RPMI7951 (cell line): ENCODE results near the gene MED13L. TPM values are rescaled to one million over a fixed set of nuclear protein-coding genes. Genes with fewer than 3 reads are reported as not detected.
A peak's percentile ranks its signal among the peaks of the same experiment; 100 is the strongest.

Experiments used
- DNase-seq: peaks from one replicate; pipeline ENCODE4 v3.0.0-alpha.2; 2012; ENCODE audit warnings: low read depth
- total RNA-seq: library from RNA; depleted of rRNA; stranded (reverse); fragments of >200 nt; shearing (Covaris generic); gene quantifications from 2 replicates; pipeline ENCODE4 v1.2.3, GENCODE V29; 2014

The MED13L gene
- total RNA-seq, 1 experiment from 2014 or later = 29.7 TPM

DNA sequence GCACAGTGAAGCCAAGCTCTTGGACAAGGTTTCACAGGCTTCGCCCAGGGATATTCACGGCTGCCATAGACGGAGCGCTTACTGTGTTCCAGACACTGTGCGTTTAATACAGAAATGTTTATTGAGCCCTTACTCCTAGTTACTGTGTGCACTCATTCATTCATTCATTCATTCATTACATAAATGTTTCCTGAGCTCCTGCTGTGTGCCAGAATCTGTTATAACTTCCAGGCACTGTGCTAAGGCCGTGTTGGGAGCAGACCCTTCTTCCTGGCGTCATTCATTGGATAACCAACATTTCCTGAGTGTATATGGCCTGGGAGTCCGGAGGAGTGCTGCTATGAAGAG, 760 bp upstream of the MED13L start:
- DNase-seq = no peak

DNA sequence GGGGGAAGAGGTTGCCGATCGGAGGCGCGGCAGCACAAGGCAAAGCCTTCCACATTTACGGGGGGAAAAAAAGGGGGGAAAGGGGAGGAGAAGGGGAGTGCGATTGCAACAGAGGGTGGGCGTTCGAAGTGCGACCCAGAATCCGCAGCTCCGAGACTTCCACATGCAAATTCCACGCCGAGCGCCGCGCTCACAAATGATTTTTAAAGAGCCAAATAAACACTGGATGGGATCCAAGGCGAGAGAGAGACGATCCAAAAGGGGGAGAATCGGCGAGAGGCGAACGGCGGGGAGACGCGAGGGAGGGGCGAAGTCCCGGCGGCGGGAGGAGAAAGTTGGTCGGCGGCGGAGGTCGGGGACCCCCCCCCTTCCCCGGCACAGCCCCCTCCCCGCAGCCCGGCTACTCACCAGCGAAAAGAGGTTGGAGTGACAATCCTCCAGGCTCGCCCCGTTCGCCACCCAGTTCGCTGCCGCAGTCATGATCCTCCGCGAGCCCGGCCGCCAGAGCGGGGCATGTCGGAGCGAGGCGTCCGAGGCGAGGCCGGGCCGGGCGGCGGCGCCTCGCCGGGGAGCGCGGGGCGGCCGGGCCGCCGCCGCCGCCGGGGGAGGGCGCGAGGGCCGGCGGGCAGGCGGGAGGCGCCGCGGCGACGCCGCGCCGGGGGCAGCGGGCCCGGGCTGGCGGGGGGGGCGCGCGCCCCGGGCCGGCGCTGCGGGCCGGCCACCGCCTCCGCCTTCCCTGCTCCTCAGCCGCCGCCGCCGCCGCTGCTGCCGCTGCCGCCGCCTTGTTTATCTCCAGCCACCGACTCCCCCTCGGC, 634 bp downstream of the MED13L start:
- peak; percentile 63 for DNase-seq

DNA sequence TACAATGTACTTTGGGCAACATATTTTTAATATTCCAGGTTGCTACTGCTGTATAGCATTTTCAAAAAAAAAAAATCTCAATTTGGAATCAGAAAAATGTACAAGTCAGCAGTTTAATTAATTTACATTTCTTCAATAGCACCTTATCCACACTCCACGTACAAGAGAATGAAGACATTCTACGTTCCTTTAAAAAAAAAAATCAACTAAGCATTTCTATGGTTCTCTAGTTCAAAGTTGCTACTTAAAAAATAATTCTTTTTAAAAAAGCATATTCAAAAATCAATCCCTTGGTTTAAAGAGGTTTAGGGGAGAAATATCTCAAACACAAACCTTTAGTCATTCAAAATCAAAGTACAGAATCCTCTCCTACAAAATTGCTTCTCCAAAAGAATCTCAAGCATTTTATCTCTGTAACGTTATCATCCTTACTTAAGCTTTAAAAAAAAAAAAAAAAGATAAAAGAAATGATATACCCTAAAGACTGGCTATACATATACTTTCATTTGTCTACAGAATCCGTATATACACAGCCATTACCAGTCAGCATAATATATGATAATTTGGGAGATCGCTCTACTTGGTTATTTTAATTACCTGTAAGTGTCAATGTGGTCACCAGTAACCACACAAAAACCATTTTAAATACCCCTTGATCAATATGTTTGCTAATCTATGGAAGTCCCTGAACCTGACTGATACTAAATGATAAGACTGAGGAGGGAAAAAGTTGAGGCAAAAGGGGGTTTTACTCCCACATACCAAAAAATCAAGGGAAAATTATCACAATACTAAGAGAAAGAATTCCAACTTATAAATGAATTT, 2.7 kb downstream of the MED13L start:
- no peak for DNase-seq

DNA sequence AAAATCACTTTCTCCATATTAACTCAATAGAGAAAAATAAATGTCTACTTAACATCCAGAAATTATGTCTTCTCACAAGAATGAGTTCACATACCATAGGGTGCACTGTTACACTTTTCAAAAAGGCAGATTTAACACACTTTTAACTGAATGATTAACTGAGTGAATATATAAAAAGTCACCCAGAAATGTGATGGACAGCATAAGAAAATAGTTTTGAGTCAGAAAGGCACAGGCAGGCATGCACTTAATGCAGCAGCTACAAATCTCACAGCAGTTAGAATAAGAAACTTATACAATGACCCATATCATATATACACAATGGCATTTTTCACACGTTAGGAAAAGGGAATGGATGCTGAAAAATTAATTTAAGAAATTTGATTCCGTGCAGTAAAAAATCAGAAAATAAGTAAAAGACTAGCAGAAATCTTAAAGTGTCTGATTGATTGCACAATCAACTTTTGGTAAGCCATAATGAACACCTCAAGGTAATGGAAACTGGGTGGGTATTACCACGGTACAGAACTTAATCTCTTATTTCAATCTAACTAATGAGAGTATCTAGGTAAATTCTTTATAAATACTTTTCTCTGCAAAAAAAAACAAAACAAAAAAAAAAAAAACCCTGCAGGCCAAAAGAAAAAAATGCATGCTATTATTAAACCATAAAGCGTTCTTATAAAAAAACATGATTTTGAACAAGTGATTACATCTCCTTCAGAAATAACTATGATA, 3.5 kb downstream of the MED13L start:
- DNase-seq = no peak

DNA sequence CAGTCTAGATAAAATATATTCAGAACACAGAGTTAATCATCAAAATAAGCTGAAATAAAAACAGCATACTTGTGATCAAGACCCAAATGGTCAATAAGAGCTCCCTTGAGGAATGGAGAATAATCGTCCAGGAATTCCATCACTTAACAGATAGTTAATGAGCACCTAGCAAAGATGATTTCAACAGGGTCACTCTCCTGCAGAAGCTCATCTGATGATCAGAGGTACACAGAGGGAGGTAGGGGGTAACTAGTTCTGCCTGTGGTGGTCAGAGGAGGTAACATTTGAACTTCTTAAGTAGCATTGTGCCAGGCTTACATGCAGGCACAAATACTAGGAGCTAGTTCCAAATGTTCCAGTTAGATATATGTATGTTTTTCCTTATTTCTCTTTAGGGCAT, 9.5 kb downstream of the MED13L start:
- DNase-seq = no peak

DNA sequence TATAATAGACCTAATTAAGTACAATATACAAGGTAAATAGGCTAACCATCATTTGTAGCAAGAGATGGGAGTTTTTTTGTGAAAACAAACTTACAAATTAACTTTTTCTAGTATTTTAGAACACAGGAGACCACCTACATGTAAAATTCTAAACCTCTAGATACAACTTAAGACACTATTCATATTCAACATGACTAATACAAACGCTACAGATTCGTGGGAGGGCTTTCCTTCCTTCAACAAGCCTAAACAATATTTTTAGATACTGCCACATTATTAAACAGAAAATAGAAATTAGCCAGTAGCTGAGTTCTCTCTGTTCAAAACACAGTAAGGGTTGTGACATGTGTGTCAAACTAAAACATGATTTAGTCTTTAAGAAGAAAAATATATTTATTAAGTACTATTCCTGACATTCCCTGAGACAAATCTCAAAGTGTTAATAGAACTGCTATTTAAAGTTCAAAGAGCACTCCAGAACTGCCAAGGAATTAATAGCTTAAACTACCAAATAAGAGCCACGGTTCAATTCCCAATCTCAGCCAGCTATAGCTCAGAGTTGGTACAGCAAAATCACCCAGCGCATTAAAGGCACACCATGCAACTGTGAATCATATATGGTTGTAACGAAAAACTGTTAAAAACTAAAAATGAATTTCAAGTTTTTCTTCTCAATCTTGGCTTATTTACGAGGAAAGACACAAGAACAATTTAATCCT, 10.7 kb downstream of the MED13L start:
- no peak for DNase-seq

DNA sequence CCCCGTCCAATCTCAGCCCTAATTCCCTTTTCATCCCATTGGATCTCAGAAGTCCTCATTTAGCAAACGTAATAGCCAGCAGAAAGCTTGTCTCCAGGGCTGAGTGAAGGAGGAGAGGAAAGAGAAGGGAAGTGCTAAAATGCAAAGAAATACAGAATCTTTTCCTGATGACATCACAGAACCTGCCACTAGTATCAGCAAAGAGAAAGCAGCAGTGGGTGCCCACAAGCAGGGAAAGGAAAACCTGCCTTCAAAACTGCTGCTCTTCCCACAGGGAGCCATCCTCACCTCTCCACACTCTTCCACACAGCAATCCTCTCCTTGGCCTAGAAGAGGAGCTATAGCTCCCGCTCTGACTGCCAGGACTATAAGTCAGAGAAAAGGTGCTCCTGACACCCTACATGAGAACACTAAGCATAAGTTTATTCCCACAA, 11.3 kb downstream of the MED13L start:
- no peak for DNase-seq

DNA sequence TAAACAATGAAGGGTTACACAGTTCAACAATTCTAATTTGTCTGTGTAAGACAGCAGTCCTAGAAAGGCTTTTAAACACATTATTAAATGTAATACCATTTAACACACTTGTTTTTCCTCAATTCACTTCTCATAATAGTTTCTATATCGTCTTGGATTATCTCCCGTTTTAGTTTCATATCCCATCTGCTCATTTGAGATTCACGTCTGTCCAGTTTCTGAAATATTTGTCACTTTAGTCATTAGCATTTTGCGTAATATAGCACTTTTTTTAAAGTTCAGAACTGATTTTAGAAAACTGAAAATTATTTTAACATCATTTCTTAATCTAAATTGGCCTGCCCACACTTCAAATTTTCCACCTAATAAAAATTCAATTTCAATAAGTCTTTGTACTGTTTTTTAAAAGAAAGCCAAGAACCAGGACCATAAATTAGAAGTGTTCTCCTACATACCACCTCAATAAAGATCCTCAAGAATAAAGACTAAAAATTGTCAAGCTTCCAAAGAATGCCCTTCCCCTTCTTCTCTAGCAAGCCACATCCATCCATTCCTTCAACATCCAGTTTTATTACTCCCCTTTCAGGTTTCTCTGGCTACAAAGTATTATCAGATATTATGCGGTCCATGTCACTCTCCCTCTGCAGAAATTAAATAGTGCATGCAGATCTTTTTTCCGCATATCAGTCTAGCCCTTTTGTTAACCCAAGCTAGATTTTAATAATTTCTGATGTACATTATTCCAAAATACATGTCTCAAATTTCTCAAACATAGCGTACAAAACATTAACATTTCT, 11.9 kb downstream of the MED13L start:
- DNase-seq = no peak

DNA sequence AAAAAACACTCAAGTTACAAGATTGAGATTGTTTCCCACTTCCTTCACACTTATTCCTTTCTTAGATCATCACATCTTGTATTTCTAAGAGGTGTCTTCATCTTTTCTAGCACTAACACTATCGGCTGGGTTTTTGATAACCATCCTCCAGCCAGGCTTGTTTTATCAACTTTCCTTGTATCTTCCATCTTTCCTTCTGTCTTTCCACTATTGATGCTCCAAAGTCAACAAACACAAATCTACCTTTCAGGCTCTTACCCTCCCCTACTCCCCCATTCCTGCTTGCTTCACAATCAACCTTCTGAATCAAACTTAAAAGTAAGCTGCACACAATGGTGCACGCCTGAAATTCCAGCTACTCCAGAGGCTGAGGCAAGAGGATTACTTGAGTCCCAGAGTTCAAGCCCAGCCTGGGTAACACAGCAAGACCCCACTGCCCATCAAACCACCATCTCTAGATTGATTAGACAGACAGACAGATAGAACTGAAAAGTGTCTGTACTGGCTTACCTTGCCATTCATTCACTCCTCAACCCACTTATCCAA, 12.9 kb downstream of the MED13L start:
- DNase-seq = no peak

DNA sequence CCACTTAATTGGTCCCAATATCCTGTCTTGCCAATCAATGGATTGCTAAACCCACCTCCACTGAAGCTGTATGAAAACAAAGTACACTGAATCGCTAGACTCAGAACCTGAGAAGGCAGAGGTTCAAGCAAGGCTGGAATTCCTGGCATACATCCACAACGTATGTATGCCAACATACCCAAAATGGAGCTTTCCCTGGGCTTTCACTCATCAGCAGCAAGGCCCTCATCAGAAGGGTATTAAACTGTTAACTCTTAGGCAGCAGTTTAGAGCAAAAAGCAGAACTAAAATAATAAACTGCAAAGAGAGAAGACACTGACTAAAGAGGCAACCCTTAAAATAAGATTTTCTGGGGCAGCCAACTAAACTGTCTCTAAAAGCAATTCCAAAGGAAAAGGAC, 13.6 kb downstream of the MED13L start:
- no peak for DNase-seq

DNA sequence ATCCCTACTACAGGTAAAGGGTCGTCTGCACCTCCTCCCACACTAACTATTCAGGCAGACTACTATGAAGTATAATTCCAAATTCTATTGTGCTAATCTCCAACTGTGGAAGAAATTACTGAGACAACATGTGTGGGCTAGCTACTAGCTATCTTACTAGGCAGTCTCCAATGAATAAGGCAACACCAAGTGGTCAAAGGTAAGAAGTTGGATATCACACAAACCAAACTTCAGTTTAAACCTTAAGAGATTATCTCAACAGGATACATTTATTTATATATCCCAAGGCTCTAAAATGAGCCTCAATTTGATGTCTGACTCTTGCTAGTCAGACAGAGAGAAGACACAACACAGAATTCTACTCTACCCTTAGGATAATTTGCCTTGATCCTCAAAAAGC, 14.1 kb downstream of the MED13L start:
- DNase-seq = no peak

DNA sequence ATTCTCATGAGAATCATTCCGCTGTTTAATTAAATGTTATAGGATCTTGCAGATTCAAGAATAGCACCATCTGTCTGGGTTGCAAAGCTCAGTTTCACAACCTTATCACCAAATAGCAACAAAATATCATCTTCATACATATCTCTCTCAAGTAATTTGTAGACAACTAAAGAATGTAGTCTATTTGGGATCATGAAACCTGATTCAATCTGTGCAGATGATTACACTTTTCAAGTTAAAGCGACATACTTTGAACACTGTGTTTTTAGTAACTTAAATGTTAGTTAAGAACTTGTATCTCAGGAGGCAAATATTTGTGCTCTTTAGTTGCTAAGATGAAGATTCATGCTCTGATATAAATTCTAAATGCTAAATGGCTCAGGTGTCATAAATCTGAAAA, 14.8 kb downstream of the MED13L start:
- DNase-seq = no peak

DNA sequence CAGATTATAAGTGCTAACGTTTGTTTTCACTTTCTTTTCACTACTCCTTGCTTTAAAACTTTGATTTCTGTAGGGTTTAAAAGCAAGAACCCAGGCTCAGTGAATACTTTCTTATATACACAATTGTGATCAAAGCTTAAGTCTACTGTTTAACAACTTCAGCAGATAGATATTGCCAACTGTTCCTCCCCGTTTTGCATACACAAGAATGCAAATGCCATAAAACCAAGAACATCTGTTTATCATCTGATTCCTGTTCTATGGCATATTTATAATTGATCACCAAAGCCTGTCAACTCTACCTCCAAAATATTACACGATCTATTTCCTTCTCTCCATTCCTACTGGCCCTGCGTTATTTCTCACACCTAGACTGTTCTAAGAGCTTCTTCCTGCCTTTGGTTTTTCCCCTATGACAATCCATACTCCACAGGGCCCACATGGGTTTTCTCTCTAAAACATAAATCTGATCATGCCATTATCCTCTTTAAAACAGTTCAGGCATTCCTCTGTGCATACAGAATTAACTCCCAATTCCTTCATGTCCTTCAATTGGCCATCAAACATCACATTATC, 15.9 kb downstream of the MED13L start:
- DNase-seq = no peak

DNA sequence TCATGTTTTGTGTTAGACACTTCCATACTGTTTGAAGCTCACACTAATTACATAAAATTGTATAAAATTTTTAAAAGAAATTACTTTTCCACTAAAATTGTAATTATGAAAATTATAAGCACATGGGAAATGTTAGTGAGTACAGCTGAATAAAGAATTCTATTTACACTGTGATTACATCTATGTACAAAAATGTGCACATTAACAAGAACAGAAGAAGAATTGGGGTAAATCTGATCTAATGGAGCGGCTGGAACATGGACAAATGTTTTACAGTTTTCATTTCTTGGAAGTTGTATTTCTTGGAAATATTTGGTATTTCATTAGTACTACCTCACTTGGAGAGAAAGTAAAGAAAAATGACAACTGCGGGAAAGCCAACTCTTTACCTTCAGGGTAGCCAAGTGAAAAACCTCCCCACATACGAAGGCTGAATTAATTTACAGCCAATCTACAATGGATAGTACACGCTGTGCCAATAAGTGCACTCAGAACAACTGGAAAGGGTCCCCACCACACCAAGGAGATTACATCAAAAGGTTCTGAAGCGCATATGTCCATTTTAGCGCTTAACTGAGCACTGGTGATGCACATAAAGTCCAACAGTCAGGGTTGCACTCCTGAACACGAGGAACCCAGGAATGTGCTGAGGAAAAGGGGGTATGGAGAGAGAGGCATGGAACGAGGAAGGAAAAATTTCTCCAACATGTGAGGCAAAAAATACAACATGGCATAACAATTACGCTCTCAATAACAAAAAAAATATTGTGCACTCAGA, 17.5 kb downstream of the MED13L start:
- DNase-seq = no peak

DNA sequence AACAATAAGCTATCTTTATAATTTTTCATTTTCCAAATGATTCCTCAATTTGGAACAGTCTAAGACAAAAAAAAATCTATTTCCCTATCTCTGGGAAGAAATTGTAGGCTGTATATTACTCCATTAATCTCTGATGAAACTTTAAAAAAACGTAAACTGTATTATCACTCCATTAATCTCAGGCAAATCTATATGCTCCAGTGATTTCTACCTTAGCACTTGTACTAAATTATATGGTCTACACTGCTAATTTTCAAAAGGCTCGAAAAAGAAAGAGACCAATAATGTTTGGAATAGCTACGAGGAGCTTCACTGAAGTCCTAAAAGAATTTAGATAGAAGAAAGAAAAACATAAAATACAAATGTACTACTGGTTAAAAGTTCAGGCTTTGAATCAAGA, 19.7 kb downstream of the MED13L start:
- DNase-seq = no peak

DNA sequence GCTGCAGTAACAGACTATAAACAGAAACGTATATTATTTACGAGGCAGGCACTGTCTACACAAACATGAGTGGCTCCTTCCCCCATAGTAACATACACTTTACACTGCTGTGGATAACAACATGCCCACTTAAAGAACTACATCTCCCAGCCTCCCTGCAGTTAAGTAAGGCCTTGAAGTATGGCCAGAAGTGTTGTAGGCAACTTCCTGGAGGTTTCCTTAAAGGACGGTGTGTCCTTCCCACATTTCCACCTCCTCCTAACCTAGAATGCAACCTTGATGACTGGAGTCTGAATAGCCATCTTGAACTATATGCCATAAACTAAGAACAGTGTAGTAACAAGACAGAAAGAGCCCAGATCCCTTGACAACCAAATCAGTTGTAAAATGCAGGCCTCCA, 20.3 kb downstream of the MED13L start:
- no peak for DNase-seq

DNA sequence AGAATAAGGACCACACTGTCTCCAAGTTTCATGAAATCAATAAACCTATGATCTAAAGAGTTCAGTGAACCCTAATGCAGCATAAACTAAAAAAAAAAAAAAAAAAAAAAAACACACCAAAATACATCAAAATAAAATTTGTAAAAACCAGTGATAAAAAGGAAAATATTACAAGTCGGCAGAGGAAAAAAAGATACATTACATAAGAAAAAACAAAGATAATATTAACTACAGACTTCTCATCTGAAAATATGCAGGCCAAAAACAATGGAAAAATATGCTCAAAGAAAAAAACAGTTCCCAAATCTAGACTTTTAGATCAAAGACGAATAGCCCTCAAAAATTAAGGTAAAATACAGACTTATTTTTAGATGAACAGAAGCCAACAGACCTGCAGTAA, 27.6 kb downstream of the MED13L start:
- no peak for DNase-seq

DNA sequence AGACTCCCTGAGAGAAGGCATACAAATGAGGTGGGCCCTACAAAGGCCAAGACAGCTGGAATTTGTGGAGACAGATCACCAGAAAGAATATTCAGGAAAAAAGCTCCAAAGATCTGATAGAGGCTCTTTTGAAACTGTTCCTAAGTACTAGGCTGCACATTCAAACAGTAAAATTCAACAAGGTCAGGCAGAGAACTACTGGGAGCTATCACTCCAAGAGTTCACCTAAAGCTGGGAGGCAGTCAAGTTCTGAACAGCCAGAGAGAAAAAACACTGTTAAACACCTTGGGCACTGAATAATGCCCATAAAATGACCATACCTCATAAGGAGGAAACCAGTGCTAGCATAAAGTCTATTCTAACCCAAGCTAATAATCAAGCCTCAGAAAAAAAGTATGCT, 28.6 kb downstream of the MED13L start:
- DNase-seq = no peak

DNA sequence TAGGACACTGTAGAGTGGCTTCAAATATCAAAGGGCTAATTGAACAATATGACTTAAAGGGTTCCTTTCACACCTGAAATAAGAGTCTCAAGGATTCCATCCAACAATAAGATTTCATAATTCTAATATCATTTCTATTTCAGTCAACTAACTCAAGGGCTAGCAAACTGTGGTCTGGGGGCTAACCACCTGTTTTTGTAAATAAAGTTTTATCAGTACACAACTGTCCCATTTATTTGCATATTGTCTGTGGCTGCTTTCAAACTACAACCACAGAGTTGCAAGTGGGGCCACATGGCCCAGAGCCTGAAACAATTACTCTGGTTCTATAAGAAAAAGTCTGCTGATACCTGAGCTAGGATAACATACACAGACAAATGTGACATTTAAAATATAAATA, 29.1 kb downstream of the MED13L start:
- DNase-seq = no peak

DNA sequence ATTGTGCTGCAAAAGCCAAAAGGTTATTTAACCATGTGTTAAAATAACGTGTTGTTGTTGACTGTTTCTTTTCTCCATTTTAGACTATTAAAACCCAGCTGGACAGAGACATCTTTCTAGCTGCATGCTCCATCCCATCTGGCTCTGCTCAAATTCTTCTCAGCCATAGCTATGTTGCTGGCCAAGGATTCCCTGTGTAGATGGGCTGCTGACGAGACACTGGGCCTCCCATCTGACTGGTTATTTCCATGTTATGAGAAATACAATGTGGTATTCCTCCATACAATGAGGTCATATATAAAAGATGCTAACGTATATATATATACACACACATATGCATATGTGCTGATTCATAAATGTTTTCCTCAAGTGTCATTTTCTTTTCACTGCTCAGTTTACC, 30.1 kb downstream of the MED13L start:
- DNase-seq = peak; percentile 9
